ENCODE measurements around the gene MXRA8. TPM values are rescaled to one million over a fixed set of nuclear protein-coding genes. Genes with fewer than 3 reads are reported as not detected.

The MXRA8 gene
- total and polyA plus RNA-seq, 7 donors = 7.2 to 24.3 (median 10.1) TPM

DNA sequence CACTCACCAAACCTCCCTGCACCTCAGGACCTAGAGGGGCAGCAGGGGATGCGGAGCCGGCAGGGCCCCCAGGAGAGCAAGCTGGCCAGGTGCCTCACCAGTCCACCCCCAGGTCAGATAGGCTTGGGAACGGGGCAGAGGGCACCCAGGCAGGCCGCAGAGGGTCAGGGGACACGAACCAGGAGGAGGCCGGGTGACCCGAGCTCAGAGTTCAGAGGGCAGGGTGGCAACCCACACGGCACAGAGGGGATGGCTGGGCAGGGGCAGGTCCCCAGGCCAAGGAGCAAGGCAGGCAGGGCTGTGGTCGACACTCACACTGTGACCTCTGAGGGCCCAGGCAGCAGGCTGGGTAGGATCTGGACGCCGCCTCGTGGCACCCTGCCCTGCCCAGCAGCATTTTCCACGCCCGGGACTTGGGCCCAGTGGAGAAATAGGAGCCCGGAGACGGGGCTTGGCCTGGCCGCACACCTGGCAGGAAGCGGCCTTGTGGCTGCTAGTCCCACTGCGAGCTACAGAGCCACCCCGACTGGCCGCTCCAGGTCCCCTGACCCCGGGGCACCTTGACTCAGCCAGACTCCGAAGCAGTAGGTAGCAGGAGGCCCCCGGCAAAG is 14.4 kb downstream of the MXRA8 start:
- no peaks in the 10 kb centered on the region for H3K9me3 ChIP-seq
- ATAC-seq = peak; percentile 63 to 78 (median 76)
- peaks cover 53% of the 10 kb centered on the region for H3K4me1 ChIP-seq
- no peaks in the 10 kb centered on the region for H3K27me3 ChIP-seq (ENCODE audit: insufficient read depth in 3 of 3, low read length in 2 of 3)
- TF ChIP-seq, protein P1, sequence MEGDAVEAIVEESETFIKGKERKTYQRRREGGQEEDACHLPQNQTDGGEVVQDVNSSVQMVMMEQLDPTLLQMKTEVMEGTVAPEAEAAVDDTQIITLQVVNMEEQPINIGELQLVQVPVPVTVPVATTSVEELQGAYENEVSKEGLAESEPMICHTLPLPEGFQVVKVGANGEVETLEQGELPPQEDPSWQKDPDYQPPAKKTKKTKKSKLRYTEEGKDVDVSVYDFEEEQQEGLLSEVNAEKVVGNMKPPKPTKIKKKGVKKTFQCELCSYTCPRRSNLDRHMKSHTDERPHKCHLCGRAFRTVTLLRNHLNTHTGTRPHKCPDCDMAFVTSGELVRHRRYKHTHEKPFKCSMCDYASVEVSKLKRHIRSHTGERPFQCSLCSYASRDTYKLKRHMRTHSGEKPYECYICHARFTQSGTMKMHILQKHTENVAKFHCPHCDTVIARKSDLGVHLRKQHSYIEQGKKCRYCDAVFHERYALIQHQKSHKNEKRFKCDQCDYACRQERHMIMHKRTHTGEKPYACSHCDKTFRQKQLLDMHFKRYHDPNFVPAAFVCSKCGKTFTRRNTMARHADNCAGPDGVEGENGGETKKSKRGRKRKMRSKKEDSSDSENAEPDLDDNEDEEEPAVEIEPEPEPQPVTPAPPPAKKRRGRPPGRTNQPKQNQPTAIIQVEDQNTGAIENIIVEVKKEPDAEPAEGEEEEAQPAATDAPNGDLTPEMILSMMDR (IDR thresholded peaks at IDR 0.05) = no peak
- peak overlapping the region; percentile 97 for H3K27ac ChIP-seq
- intact Hi-C loops (cut with DNase I) = loop anchor here in 1 of 2 donors (2.0 kb wide), 1 partner anchor 15 kb away; no protein-coding TSS in a partner anchor
- peak; percentile 69 to 92 for DNase-seq
- peak overlapping the region; percentile 73 for H3K4me3 ChIP-seq
- WGBS, 3 donors = 32 to 45% (median 41%) methylated on average over 23 to 24 of the region's 24 CpGs
- peaks cover 4 to 23% of the 10 kb centered on the region in 2 donors for H3K36me3 ChIP-seq (ENCODE audit: insufficient read depth in 1 of 2, low read depth in 1 of 2)

DNA sequence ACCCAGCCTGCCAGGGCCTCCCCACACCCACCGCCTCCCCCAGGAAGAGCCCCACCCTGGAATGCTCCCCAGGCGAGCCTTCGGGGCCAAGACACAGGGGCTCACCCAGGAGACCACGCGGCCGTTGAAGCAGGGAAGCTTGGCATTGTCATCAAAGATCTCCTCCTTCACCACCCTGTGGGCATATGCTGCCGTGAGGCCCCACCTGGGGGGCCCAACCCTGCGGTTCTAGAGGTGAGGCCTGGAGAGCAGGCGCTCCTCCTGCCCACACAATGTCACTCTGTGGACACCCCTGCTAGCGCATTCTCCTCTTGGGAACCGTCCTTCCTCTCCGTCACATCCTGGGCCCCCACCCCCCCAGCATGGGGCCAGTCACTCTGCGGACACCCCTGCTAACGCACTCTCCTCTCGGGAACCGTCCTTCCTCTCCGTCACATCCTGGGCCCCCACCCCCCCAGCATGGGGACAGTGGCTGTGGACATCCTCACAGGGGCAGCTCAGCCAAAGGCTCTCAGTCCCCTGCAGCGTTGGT is 15.7 kb downstream of the MXRA8 start:
- Histone ChIP-seq H3K27me3 (ENCODE audit: insufficient read depth in 3 of 3, low read length in 2 of 3) (no peaks in the 10 kb centered on the region), H3K36me3 (ENCODE audit: insufficient read depth in 1 of 2, low read depth in 1 of 2) (peaks cover 6 to 34% of the 10 kb centered on the region in 2 donors), H3K4me1 (peaks cover 51% of the 10 kb centered on the region), H3K9me3 (no peaks in the 10 kb centered on the region), H3K4me3 (no peak overlapping the region), H3K27ac (no peak overlapping the region)
- ATAC-seq (no peak), DNase-seq (no peak)
- intact Hi-C loops (cut with DNase I) = loop anchor here in 1 of 2 donors (2.0 kb wide), 1 partner anchor 14 kb away; no protein-coding TSS in a partner anchor
- WGBS, 3 donors = 78% methylated on average over 17 to 18 of the region's 18 CpGs
- TF ChIP-seq, protein P1 (IDR thresholded peaks at IDR 0.05) = no peak

DNA sequence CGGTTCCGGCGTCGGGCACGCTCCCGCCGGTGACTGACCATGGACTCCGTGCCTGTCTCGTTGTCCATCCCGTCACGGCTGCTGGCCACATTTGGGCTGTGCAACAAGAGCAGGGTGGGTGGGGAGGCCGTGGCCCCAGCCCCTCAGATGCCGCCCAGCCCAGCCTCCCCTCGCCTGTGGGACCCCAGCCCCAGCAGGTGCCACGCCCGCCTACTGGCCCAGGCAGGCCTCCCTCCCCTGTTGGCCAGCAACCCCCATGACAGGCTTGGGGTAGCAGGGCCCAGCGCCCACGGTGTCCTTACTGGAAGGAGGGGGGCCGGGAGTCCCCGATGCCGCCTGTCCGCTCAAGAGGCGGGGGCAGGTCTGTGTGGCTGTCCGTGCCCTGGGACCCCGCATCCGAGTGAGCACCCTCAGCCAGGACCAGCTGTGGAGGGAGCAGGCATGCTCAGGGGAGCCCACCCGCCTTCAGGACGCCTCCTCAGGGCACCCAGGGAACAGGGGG is 16.2 kb downstream of the MXRA8 start:
- TF ChIP-seq, protein P1 (IDR thresholded peaks at IDR 0.05) = no peak
- Histone ChIP-seq H3K27ac (no peak overlapping the region), H3K4me1 (peaks cover 46% of the 10 kb centered on the region), H3K4me3 (no peak overlapping the region), H3K27me3 (ENCODE audit: insufficient read depth in 3 of 3, low read length in 2 of 3) (no peaks in the 10 kb centered on the region), H3K36me3 (ENCODE audit: insufficient read depth in 1 of 2, low read depth in 1 of 2) (peaks cover 6 to 38% of the 10 kb centered on the region in 2 donors), H3K9me3 (no peaks in the 10 kb centered on the region)
- WGBS, 3 donors = 88 to 91% (median 89%) methylated on average over 25 to 28 of the region's 28 CpGs
- intact Hi-C loops (cut with DNase I) = loop anchor here in 1 of 2 donors (2.0 kb wide), 1 partner anchor 13 kb away; no protein-coding TSS in a partner anchor
- ATAC-seq = no peak
- DNase-seq = no peak

DNA sequence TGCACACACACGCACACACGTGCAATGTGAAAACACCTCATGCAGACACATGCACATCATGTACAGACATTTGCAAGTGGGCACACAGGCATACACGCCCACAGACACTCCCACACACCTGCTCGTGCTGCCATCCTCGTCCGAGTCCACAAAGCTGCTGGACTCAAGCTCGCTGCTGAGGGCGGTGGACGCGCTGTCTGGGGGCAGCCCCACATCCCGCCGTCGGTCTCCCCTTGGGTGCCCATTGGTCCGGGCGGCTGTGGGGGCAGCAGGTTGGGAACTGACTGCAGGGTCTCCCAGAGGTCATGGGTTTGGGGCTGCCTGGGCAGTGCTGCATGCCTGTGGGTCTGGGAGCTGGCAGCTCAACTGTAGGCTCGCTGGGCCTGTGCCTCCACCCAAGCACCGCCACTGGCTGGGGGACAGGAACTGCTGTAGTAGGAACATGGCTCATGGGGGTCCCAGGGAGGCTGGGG is 16.8 kb downstream of the MXRA8 start:
- no peak for DNase-seq
- Histone ChIP-seq H3K27me3 (ENCODE audit: insufficient read depth in 3 of 3, low read length in 2 of 3) (no peaks in the 10 kb centered on the region), H3K4me1 (peaks cover 42% of the 10 kb centered on the region), H3K27ac (no peak overlapping the region), H3K4me3 (no peak overlapping the region), H3K9me3 (no peaks in the 10 kb centered on the region), H3K36me3 (ENCODE audit: insufficient read depth in 1 of 2, low read depth in 1 of 2) (peaks cover 6 to 44% of the 10 kb centered on the region in 2 donors)
- no peak for ATAC-seq
- TF ChIP-seq, protein P1 (IDR thresholded peaks at IDR 0.05) = no peak
- intact Hi-C loops (cut with DNase I) = loop anchor here in 1 of 2 donors (2.0 kb wide), 1 partner anchor 13 kb away; no protein-coding TSS in a partner anchor
- WGBS, 3 donors = 85 to 88% (median 86%) methylated on average over 17 of the region's 17 CpGs

Data from psoas muscle (tissue), 8 donors.